Lower lobe of right lung (tissue), 2 donors: Measurements from ENCODE around the gene DENND6B. TPM values are rescaled to one million over a fixed set of nuclear protein-coding genes. Genes with fewer than 3 reads are reported as not detected.

ENCODE experiments used
- ATAC-seq, 2 donors: fragments of 200-7000 bp; cut with Tn5 transposase; one replicate each; pipeline ENCODE4 v1.9.1; 2020 to 2022; ENCODE audit warnings: mild to moderate bottlenecking in 2 of 2, moderate library complexity in 2 of 2
- DNase-seq: peaks from one replicate; pipeline ENCODE4 v3.0.0-alpha.2; 2020
- H3K27ac ChIP-seq: fragments of 200-600 bp; one replicate; pipeline ENCODE4 v1.8.0; 2022
- H3K27me3 ChIP-seq: fragments of 200-600 bp; one replicate; pipeline ENCODE4 v1.8.0; 2022; ENCODE audit warnings: low read depth
- H3K36me3 ChIP-seq: fragments of 200-600 bp; one replicate; pipeline ENCODE4 v1.8.0; 2022; ENCODE audit warnings: mild to moderate bottlenecking
- H3K4me1 ChIP-seq: fragments of 200-600 bp; one replicate; pipeline ENCODE4 v1.8.0; 2022
- H3K4me3 ChIP-seq: fragments of 200-600 bp; one replicate; pipeline ENCODE4 v1.8.0; 2022; ENCODE audit warnings: mild to moderate bottlenecking
- H3K9me3 ChIP-seq: fragments of 200-600 bp; one replicate; pipeline ENCODE4 v1.8.0; 2022
- intact Hi-C: fragments of 100-400 bp; cut with DNase I; formaldehyde crosslinking; loops from one replicate; pipeline ENCODE4 v1.11.0; 2022
- total RNA-seq: library from RNA; stranded (reverse); fragmentation: NEBNext Ultra II Directional; extraction: Animal tissue kit (Norgen Biotek cat#: 25700); gene quantifications from one replicate; pipeline ENCODE4 v1.2.1, GENCODE V29; 2021
- TF ChIP-seq, protein P1 (sequence below): fragments of 200-600 bp; IDR thresholded peaks from one replicate; pipeline ENCODE4 v1.8.0; 2022; ENCODE audit warnings: antibody characterized with exemption, mild to moderate bottlenecking
- donor health status: DM: no; HTN: yes; CAD: no; lungs with severe emphysema.

The DENND6B gene
- total RNA-seq, 1 donor from 2014 or later = 14.4 TPM

DNA sequence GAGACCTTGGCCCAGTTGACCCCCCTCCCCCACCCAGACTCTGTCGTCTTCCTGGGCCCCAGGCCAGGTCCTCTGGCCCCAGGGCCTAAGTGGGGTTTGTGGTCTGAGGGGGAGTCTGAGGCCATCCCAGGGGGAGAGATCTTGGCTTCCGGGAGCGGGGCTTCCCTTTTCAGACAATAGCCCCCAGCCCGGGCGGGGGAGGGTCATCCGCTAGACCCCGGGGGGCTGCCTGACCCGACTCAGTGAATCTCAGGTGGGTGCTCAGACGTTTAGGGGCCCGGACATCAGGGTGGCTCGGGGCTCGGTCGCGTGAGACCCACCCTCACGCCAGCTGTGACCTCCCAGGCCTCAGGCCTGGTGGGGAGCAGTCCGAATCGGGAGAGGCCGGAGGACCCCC is 57.2 kb downstream of the DENND6B start:
- TF ChIP-seq, protein P1, sequence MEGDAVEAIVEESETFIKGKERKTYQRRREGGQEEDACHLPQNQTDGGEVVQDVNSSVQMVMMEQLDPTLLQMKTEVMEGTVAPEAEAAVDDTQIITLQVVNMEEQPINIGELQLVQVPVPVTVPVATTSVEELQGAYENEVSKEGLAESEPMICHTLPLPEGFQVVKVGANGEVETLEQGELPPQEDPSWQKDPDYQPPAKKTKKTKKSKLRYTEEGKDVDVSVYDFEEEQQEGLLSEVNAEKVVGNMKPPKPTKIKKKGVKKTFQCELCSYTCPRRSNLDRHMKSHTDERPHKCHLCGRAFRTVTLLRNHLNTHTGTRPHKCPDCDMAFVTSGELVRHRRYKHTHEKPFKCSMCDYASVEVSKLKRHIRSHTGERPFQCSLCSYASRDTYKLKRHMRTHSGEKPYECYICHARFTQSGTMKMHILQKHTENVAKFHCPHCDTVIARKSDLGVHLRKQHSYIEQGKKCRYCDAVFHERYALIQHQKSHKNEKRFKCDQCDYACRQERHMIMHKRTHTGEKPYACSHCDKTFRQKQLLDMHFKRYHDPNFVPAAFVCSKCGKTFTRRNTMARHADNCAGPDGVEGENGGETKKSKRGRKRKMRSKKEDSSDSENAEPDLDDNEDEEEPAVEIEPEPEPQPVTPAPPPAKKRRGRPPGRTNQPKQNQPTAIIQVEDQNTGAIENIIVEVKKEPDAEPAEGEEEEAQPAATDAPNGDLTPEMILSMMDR = no peak
- ATAC-seq = no peak
- peak overlapping the region; percentile 62 for H3K4me3 ChIP-seq
- H3K27me3 ChIP-seq = peaks cover 5% of the 10 kb centered on the region
- peaks cover 45% of the 10 kb centered on the region for H3K4me1 ChIP-seq
- peaks cover 6% of the 10 kb centered on the region for H3K36me3 ChIP-seq
- peak overlapping the region; percentile 64 for H3K27ac ChIP-seq
- no peak for DNase-seq
- no peaks in the 10 kb centered on the region for H3K9me3 ChIP-seq
- intact Hi-C loops = no loop called here

DNA sequence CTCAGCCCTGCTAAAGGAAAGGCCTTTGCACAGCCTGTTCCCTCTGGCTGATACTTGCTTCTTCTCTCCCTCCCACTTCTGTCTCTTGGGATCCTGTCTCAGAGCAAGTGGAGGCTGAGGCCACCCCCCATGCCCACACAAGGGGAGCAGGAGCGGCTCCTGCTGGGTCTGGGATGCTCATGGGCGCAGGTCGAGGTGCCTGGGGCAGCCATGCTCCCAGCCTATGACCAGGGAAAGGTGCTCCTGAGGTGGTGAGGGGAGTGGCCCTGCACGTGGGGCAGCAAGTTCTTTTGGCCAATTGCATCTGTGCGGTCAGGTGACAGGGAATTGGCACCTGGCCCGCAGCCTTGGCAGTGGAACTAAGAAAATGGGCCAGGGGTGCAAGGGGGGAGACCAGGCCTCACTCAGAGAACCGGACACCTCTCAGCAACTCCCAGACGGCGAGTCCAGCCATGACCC is 58.1 kb downstream of the DENND6B start:
- Histone ChIP-seq H3K27me3 (peaks cover 5% of the 10 kb centered on the region), H3K4me1 (peaks cover 45% of the 10 kb centered on the region), H3K27ac (no peak overlapping the region), H3K4me3 (no peak overlapping the region), H3K9me3 (no peaks in the 10 kb centered on the region), H3K36me3 (peaks cover 6% of the 10 kb centered on the region)
- ATAC-seq (no peak), DNase-seq (no peak)
- intact Hi-C loops = no loop called here
- TF ChIP-seq, protein P1 = no peak

DNA sequence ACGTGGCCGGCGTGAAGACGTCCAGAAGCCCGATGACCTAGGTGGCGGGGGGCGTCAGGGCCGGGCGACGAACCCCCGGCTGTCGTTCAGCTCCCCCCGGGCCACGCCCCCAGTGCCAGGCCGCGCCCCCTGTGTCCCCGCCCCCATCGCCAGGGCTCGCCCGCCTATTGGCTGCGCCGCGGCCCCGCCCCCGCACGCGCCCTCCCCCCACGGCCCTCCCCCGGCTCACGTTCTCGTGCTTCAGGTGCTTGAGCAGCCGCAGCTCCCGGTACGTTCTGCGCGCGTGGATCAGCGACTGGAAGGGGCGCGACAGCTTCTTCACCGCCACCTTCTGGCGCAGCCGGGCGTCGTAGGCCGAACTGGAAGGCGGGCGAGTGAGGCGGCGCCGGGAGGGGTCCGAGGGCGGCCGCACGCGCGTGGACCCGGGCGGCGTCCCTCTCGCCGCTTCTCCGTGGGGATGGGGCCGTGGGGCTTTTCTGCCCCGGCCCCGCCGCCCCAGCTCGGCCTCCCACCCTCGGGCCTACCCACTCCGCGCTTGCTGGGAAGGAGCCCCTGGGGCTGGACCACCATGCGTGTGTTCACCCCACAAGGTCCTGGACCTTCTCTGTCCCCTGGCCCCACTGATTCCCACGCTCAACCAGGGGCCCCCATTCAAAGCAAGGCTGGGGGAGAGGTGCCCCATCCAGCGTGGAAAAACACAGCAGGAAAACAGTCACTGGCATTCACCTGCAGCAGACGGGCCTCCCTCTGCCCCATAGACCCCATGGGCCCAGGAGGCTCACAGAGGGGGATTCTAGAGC is 59.0 kb downstream of the DENND6B start:
- TF ChIP-seq, protein P1 = peak; percentile 15
- H3K9me3 ChIP-seq = no peaks in the 10 kb centered on the region
- H3K4me3 ChIP-seq = peak overlapping the region; percentile 45
- DNase-seq (peak; percentile 76), ATAC-seq (peak; percentile 70 to 73)
- H3K4me1 ChIP-seq = peaks cover 45% of the 10 kb centered on the region
- no peak overlapping the region for H3K27ac ChIP-seq
- H3K27me3 ChIP-seq = peaks cover 7% of the 10 kb centered on the region
- peaks cover 6% of the 10 kb centered on the region for H3K36me3 ChIP-seq
- intact Hi-C loops = no loop called here

DNA sequence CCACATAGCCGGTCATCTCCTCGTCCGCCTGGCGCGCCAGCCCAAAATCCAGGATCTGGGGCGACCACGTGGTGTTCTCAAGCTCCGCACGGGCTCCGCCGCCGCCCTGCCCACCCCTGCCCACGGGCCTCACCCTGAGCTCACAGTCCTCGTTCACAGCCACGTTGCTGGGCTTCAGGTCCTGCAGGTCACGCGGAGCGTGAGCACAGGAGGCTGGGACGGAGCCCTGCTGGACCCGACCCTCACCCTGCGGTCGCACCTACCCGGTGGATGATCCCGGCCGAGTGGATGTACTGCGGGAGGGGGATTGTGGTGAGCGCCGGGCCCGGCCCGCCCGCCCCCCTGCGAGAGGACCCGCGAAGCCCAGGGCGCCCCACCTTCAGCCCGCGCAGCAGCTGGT is 59.8 kb downstream of the DENND6B start:
- TF ChIP-seq, protein P1 = no peak
- Histone ChIP-seq H3K9me3 (no peaks in the 10 kb centered on the region), H3K4me1 (peaks cover 43% of the 10 kb centered on the region), H3K4me3 (peak overlapping the region; percentile 45), H3K36me3 (peaks cover 6% of the 10 kb centered on the region), H3K27ac (no peak overlapping the region), H3K27me3 (peaks cover 15% of the 10 kb centered on the region)
- intact Hi-C loops = no loop called here
- DNase-seq (no peak), ATAC-seq (no peak)

DNA sequence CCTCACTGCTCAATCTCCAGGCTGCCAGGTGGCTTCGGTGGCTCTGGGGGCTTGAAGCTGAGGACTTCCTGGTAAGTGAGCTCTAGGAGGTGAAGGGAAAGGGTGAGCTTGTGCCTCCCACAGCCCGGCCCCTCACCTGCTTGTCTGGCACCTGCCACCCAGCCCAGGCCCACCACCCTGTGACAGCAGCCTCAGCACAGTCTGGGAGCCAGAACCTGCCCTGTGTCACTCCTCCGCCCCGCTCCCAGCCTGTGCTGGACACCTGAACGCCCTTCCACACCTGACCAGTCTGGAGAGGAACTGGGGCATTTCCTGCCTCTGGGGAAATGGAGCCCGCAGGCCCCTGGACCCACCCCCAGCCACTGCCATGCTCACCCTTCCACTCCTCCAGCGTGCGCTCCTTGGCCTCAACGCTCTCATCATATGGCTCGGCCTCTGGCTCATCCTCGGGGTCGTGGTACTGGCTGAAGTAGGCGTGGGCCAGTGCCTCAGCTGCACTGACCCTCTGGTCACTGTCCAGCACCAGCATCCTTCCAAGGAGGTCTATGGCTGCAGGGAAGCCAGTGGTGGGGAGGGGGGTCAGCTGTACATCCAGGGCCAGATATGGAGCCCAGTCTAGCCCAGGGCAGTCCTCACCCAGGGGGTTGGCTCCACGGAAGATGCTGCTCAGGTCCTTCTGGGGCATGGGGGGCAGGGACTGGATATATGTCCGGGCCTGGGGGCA is 61.7 kb downstream of the DENND6B start:
- intact Hi-C loops = no loop called here
- no peak overlapping the region for H3K4me3 ChIP-seq
- ATAC-seq = no peak
- H3K27me3 ChIP-seq = peaks cover 25% of the 10 kb centered on the region
- no peaks in the 10 kb centered on the region for H3K9me3 ChIP-seq
- no peak for DNase-seq
- H3K4me1 ChIP-seq = peaks cover 39% of the 10 kb centered on the region
- TF ChIP-seq, protein P1 = no peak
- H3K36me3 ChIP-seq = peaks cover 6% of the 10 kb centered on the region
- H3K27ac ChIP-seq = no peak overlapping the region
